NCI-H1417 (cell line): Measurements from ENCODE around the gene PDE3A.

ENCODE experiments used
- DNase-seq, 3 experiments: peaks; one replicate each; lab custom pipeline; 2025; lab: John Stamatoyannopoulos, UW

PDE3A gene

DNA sequence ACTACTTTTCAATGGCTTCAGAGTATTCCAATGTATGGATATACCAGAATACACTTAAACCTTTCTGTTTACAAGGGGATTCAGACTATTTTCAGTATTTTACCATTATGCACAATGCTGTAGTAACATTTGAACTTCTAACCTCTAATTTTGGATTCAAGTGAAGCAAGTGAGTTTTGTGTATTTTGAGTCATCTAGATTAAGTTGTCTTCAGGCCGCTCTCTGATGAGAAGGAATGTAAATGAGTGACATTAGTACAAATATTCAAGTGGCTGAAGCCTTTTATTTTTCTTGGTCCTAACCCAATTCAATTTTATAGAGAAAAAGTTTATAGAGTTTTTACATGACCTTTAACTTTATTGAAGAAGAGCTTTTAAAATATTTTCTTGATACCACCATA is 125.6 kb downstream of the PDE3A start:
- DNase-seq, result no peak

DNA sequence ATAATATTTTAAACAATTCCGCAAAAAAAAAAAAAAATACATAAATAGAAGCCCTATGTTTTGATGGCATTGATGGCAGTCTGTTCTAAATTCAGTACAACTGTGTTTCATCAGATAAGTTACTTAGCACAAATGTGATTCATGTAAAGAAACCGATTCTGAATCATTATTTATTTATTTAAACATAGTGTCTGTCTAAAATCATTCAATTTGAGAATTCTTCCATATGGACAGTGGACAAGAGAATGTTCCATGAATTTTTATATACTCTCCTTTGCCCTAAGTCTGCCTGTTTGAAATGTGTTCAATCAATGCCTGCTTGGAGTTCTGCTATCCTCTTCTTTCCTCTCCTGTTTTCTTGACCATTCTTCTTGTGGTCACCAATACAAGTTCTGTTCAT is 126.5 kb downstream of the PDE3A start:
- DNase-seq, result no peak

DNA sequence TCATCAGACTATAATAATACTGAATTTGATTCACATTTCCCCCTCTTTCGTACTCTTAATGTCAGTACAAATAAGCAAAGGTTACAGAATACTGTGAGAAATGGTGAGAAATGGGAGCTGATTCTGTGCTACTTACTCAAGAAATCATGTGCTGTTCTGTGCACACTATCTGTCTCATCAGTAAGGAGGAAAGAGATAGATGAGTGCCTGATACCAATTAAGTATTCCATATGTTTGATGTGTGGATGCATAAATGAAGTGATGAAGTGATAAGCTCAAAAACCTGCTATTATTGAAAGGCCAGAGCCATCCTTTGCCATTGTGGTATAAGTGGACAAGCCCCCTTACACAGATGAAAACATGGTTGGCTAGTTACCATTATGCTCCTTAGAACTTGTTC is 127.7 kb downstream of the PDE3A start:
- DNase-seq, result no peak

DNA sequence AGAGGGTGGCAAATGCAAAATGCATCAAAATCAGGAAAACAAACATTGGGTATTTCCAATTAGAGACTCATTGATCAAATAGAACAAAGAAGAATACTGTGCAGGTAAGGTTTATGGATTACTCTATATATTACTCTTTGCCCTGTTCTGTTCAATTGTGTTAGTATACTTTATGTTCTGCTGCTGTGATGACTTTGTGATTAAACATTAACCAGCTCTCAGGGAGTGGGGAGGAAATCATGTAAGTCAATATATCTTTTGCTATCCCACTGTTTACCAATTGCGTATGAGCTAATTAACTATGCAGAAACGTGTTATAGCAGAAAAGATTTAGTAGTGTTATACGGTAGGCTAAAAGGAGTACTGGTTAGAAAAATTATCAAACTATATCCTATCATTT is 129.4 kb downstream of the PDE3A start:
- no peak for DNase-seq

DNA sequence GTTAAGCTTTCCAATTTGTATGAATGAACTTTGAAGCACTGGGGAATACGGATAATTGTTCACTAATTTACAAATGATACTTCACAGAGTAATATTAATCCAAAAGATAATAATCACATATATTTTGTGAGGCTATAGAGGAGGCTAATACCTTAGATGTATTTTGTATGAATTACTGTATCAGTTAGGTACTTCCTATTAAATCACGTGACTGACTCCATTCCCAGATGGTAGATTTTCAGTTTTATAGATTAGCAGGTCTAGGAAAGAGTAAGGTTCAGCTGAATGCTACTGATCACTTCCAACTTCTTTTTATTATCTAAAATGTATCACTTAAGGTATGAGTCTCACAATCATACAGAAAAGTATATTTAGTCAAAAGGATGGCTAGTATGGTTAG is 133.6 kb downstream of the PDE3A start:
- no peak for DNase-seq

DNA sequence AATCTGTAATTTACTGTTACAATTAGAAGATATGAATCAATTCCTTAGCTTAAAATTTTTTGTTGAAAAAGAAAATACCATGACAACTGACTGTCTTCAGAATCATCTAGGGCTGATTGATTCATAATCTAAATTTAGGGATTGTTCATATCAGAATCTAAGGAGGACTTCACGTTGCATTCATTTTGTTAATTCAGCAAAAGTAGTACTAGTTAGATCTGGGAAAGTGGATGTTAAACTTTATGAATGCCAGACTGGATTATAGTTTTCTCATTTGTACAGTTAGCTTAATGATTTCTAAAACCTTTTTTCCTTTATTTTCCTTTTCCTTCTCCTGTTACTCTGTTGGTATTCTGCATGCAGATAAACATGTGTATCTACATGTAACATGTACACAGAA is 135.5 kb downstream of the PDE3A start:
- DNase-seq, result no peak

DNA sequence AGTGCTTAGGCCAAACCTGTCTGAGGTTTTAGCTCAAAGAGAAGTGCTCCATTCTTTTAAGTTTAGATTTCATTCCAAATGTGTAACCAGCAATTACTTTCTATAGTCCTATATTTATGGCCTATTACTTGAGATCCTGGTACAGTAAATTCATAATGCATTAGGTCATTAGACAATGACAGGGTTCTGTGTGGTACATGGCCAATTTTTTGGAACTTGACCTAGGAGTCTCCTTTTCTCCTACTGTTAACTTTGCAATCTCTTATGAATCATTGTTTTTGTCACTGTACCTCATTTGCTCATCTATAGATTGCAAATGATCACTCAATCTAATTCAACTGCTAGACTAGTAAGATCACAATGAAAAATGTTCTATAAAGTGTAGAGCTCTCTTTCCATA is 136.7 kb downstream of the PDE3A start:
- peak in 2 of 3 experiments; percentile 13 to 26 for DNase-seq

DNA sequence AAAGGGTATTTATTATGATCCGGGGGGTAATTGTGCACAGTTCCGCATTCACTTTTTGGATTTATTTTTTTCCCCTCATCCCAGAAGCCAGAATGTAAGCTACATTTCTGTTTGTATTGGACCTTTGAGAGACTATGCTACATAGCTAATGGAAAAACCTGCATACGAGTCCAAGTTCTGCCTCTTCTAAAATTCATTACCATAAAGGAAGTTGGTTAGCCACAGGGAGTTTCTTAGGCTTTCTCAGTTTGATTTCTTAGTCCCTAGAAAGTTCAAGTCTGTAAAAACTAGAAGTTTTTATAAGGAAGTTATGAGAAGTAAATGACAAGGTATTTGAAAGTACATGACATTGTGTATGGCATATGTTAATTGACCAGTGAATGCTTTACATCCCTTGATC is 138.7 kb downstream of the PDE3A start:
- DNase-seq, result no peak

DNA sequence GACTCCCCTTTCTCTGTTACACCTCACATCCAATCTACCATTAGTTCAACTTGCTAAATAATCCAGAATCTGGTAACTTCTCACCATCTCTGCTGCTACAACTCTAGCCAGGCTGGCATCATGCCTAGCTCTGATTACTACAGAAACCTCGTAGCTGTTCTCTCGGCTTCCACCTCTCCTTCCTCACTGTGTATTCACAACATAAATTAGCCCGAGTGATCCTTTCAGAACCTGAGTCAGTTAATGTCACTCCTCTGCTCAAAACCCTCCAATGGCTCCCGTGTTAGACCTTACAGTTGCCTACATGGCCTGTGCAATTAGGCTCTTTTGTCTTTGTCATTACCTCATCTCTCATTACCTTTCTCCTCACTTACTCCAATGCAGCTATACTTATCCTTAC is 139.4 kb downstream of the PDE3A start:
- DNase-seq, result no peak

DNA sequence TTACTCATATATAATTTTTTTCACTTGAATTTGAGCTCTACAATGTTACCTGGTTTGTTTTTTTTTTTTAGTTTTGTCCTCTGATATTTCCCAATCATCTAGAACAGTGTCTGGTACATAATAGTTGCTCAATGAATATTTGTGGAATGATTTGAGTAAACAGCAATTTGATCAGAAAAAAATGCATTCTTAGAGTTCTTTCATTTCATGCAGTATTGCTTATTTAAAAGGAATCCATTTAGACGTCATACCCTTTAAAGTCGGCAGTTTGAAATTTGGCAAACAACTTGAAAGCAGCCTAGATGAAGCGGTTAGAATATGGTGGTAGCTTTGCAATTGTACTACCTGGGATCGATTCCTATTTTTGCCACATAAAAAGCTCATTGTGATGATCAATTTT is 140.0 kb downstream of the PDE3A start:
- DNase-seq, result no peak

DNA sequence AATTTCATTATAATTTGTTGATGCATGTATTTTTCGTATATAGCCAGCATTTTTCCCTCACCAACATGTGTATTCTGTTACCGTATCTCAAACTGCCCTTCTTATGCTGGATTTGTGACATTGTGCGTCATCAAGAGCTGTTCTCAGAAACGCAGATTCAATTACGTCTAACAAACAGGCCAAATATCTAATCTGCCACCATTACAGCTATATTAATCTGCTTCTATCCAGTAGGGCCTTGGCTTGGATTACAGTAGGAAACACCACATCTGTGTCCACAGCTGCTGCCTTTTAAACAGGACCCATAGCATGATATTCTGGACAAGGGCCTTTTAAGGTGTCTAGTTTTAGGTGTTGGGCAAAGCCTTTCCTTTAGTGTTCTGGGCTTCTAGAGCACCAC is 140.6 kb downstream of the PDE3A start:
- no peak for DNase-seq

DNA sequence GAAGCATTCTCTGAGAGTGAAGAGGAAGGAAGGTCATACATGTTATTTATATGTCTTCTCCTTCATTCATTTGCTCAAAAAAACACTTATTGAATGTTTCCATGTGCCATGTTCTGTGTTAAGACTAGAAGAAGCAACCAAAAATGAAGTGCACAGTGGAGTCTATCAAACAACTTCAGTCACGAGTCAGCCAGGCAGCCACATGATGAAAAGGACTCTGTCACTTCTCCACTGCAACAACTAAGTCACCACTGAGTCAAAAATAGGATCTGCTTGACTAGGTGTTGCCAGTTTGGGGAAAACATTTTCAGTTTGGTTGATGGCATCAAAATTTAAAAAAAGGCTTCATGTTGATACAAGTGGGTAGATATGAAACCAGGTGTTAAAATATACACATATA is 142.5 kb downstream of the PDE3A start:
- no peak for DNase-seq

DNA sequence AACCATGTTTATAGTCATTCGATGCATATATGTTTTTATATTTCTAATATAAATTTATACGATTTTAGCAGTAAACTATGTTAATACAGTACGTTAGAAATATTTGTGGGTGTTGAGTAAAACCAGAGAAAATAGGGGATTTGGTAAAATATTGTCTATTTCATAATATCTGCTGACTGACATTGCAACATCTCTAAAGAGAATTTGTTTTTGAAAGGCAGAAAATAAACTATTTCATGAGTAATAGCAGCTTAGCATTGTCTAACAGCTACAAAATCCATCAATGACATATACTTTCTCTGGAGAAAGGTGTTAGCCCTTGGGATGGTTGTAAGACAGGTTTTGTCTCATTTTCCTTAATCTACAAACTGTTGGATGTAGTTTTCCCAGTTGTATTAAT is 144.9 kb downstream of the PDE3A start:
- no peak for DNase-seq

DNA sequence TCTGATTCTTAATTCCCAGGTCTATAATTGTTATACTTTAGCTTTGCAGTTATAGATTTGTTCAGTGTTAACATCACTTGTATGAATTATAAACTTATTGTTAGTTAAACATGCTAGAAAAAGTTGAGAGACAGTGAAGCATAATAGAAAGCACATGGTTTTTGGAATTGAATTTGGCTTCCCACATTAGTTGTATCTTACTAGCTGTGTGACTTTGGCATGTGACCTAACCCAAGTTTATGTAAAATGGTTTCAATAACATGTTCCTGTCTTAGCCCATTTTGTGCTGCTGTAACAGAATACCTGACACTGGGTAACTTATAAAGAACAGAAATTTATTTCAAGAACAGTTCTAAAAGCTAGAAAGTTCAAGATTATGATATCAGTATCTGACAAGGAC is 146.3 kb downstream of the PDE3A start:
- no peak for DNase-seq

DNA sequence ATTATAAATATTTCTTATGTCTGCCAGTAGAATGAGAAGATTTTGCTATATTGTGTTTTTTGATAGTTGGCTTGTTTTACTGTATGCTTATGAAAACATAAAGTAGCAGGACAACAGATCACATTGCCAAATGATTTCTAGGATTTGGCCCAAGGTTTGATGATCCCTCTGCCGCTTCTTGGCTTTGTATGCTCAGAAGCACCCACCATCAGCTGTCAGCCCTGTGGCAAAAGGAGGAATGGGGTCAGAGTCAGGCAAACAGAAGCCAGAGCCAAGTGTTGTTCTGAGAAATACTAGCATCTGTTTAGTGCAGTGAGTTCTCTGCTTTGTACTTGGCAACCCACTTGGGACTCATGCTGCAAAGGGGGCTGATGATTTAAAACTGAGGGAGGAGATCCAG is 152.2 kb downstream of the PDE3A start:
- no peak for DNase-seq

DNA sequence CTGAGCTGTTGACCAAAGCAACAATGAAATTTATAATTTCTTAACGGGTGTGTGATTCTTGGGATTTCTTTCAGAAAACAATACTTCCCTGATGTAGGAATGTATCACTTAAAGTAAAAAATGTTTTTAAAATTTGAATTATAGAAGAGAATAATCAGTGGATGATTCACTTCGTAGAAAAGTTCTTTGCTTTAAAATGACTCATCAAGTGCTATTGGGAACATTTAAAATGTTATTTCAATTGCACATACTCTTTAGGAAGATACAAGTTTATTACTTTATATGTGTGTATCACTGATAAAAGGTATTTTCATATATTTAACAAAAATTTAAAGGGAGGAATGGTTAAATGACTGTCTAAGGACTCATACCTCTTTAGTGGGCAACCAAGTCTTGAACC is 155.3 kb downstream of the PDE3A start:
- no peak for DNase-seq

DNA sequence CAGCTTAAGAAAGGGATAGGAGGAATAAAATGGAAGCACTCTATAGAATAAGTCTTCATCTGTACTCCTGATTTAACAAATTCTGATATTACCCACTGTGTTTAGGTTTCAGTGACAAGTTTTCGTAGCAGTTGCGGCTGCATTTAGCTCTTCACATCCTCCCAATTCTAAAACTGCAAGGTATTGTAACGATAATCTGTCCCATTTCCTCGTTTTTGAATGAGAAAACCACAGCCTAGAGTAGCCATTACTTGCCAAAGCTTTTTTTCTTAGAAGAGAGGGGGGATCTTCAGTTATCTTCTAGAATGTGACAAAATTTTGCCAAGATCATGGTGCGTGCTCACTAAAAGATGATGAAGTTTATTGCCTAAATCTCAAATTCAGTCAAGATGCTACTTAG is 155.8 kb downstream of the PDE3A start:
- DNase-seq, result no peak

DNA sequence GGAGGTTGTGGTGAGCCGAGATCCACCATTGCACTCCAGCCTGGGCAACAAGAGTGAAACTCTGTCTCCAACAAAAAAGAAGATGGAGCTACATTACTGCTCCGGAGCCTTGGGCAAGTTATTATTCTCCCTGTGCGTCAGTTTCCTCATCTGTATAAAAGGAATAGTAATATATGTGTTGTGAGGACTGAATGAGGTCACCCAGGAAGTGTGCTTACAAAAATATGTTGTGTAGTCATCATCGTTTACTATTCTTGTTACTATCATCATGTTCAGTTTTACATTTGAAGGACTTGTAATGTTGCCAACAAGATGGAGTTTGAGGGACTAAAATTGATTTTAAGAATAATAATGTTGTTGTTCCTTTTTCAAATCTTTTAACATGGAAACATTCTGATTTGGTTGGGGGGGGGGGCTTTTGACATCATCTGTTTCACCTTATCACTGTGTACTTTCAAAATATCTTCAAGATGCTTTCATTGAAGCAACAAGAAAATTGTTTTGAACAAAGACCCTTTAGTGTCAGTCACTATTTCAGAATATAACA is 156.8 kb downstream of the PDE3A start:
- DNase-seq, result no peak

DNA sequence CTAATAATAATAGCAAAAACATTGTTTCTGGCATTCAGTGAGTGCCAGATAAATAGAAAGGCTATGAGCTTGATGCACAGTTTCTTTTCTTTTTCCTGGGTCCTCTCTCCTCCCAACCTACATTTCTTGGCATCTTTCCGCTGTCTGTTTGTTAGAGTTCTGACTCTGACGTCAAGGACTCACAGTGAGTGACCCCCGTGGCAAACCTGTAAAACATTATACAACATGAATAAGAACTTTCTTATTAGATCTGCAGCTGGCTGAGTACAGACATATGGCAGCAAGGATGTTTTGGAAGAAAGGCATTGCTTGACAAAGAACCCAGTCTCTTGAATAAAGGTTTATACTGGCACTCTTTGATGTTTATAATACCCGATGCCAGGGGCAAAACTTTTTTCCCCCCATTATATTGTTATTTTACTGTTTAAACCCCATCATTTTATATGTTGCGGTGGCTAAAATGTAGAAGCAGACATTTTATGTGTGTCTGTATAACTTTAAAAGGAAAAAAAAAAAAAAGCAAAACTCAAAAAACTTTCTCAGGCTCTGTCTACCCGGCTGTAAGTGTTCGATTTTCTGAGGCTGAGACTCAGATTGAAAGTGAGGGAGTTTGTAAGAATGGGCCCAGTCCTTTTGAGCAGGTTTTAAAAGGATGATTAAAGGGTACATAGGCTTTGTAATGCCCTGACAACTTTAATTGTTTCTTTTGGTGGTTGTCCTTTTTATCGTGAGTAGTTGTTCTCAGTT is 159.3 kb downstream of the PDE3A start:
- DNase-seq, result no peak

DNA sequence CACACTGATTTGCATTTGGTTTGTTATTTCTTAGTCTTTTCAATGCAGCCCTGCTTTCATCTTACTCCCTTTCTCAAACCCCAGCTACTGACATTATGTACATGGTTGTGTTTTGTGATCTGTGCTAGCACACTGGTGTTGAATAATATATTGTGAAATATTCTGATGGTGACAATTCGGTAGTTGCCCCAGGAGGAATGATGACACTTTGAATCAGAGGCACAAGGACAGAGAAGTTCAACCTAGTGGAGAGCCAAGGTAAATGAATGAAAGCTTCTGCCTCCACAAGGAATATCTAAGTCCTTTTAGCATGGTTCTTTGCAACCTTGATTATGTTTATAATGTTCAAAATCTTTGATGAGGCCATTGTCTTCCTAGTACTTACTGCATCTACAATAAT is 159.9 kb downstream of the PDE3A start:
- DNase-seq, result no peak

DNA sequence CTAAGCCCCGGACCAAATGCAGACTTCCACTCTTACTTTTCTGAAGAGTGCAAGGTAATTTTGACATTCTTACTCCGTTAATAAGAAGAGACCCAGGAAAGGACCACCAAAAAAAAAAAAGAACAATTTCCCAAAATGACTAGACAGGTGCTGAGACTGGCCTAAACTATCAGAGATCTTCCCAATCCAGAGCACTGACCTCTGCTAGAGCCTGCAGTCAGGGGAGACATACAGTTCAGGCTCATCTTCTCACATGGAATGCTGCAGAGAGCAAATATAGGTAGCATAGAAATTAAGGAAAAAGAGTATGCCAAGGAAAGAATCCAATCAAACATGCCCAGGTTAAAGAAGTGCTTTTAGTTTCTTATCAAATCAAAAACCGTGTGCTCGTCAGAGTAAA is 177.9 kb downstream of the PDE3A start:
- DNase-seq, result no peak

DNA sequence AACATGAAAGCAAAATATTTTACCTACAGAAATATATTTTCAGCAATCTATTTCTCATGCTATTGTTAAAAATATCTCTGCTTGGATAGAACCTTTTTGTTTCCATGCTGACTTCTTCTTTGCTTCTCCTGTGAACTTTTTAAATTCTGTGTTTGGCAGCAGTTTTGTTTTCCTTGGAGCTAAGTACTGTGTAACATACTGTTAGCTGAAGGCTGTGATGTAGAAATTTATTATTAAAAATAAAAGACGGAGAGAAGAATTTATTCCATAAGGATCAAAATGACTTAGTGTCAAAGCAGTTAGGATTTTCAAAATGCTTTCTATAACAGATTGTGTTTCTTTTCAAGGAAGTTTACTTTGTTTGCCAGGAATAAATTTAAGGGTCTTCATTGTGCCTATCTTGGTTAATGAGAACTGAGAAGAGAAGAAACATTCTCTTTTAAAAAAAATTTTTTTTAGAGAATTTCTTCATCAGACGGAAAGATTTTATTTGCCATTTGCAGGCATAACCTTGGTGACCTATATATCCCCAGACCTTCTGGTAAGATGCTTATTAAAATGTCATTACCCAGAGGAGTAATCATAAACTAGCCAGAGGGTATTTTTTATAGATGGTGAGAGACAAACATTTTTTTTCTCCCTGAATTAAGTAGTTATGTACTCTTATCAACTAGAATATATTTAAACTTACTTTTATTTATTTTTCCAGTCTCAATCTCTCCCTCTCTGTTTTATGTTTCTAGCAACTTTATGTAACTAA is 179.7 kb downstream of the PDE3A start:
- DNase-seq, result peak in 1 of 3 experiments; percentile 15

DNA sequence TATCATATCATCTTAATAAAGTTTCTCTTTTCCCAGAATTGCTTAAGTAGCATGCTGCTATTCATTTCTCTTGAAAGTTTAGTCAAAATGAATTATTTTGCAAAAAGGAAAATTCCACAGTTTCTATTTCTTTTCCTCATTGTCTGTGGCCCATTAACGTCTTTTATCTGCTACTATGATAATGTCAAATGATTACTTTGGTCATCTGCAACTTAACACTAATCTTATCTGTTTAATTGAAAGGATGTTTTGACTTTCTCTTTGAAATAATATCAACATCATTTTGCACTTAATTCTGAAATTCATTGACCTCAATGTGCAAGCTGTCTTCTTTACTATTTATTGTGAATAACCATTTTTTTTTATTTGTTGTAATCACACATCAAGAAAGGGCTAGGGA is 180.3 kb downstream of the PDE3A start:
- no peak for DNase-seq
